Neural progenitor cell (in vitro differentiated cells): ENCODE data around the gene TTC27.

ENCODE experiments used
- EZH2phosphoT487 ChIP-seq: fragments of 200-600 bp; sonication (generic); IDR thresholded peaks from 2 replicates; pipeline ENCODE4 v1.6.1; 2017; ENCODE audit warnings: antibody characterized with exemption
- TF ChIP-seq, protein P1 (sequence below): fragments of 200-600 bp; sonication (generic); IDR thresholded peaks from 2 replicates; pipeline ENCODE4 v1.5.1; 2017; ENCODE audit warnings: antibody characterized with exemption, mild to moderate bottlenecking

DNA sequence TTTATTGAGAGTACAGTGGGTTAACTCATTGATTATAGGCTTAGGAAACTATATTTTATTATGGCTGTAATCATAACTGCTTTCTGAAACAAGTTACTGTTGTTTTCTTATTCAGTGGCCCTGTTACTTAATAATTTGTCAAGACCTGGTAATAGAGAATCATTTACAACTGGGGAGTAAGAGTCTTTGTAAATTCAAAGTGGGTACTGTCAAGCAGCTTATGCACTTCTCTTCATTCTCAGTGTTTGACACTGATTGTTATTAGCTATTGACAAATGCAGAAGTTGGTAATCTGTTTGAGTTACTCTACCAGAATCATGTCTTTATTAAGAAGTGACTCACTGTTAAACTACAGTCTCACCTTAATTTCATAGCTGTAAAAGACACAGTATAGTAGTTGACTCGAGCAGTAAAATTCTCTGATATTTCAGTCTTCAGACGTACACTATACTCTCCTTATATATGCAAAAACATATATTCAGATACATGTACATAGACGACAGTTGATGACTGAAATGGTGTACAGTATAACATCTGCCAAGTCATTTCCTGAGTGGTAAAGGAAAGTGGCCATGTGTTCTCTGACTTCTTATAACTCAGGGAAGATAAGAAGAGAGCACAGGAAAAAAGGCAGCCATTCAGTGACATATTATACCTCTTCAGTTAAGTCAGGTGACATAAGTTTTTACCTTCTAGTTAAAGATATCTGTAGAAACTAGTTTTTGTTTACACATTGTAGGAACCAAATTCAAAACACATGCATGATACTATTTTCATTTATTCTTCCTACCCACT is 36.0 kb upstream of the TTC27 start:
- TF ChIP-seq, protein P1, sequence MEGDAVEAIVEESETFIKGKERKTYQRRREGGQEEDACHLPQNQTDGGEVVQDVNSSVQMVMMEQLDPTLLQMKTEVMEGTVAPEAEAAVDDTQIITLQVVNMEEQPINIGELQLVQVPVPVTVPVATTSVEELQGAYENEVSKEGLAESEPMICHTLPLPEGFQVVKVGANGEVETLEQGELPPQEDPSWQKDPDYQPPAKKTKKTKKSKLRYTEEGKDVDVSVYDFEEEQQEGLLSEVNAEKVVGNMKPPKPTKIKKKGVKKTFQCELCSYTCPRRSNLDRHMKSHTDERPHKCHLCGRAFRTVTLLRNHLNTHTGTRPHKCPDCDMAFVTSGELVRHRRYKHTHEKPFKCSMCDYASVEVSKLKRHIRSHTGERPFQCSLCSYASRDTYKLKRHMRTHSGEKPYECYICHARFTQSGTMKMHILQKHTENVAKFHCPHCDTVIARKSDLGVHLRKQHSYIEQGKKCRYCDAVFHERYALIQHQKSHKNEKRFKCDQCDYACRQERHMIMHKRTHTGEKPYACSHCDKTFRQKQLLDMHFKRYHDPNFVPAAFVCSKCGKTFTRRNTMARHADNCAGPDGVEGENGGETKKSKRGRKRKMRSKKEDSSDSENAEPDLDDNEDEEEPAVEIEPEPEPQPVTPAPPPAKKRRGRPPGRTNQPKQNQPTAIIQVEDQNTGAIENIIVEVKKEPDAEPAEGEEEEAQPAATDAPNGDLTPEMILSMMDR, result no peak
- TF ChIP-seq EZH2phosphoT487, result no peak
